K562 (cell line): Measurements from ENCODE around the gene SLCO2B1. TPM values are rescaled to one million over a fixed set of nuclear protein-coding genes. Genes with fewer than 3 reads are reported as not detected.
A peak's percentile ranks its signal among the peaks of the same experiment; 100 is the strongest.

Experiments
- BACH1 ChIP-seq: fragments of 200-800 bp; sonication (Bioruptor generic); IDR thresholded peaks from 2 replicates; pipeline ENCODE4 v1.6.1; 2016; ENCODE audit warnings: missing genetic modification characterization, missing compliant biosample characterization
- BDP1 ChIP-seq: IDR thresholded peaks from 3 replicates; pipeline ENCODE4 v1.6.1; 2011; ENCODE audit not compliant: insufficient read length, insufficient read depth
- CBFB ChIP-seq: sonication (generic); formaldehyde crosslinking; IDR thresholded peaks from 2 replicates; pipeline ENCODE4 v1.4.0; 2020; ENCODE audit warnings: mild to moderate bottlenecking, missing genetic modification reagents
- CHD1 ChIP-seq: fragments of 200-600 bp; sonication (generic); IDR thresholded peaks from one replicate; pipeline ENCODE4 v1.6.1; 2012; ENCODE audit warnings: mild to moderate bottlenecking, moderate library complexity, low read length, inconsistent platforms
- ETS1 ChIP-seq: conservative IDR thresholded peaks from 2 replicates; pipeline ENCODE4 v1.6.1; 2011; ENCODE audit warnings: low read depth, mild to moderate bottlenecking, low read length; ENCODE audit not compliant: control insufficient read depth
- HDAC2 ChIP-seq: fragments of 450-650 bp; IDR thresholded peaks from 2 replicates; pipeline ENCODE4 v1.6.1; 2016; ENCODE audit warnings: mild to moderate bottlenecking
- HDGF ChIP-seq: fragments of 450-650 bp; IDR thresholded peaks from 2 replicates; pipeline ENCODE4 v1.6.1; 2016
- HMG20A ChIP-seq: fragments of 450-650 bp; formaldehyde crosslinking; conservative IDR thresholded peaks from 2 replicates; pipeline ENCODE4 v1.4.0; 2020; ENCODE audit warnings: mild to moderate bottlenecking, mixed read lengths
- LCOR ChIP-seq: sonication (generic); formaldehyde crosslinking; IDR thresholded peaks from 2 replicates; pipeline ENCODE4 v1.8.0; 2022; ENCODE audit warnings: mild to moderate bottlenecking, missing genetic modification reagents
- NFIC ChIP-seq: fragments of 450-650 bp; IDR thresholded peaks from 2 replicates; pipeline ENCODE4 v1.6.1; 2017; ENCODE audit warnings: mild to moderate bottlenecking, inconsistent platforms
- NR2C2 ChIP-seq, 2 experiments: fragments of 200-800 bp in 1 of 2; sonication (Bioruptor generic) in 1 of 2; sonication (generic) in 1 of 2; formaldehyde crosslinking in 1 of 2; IDR thresholded peaks; 2 replicates each; pipeline versions ENCODE4 v1.6.1 to v1.8.0; 2016 to 2022; ENCODE audit warnings: mild to moderate bottlenecking in 1 of 2, missing compliant biosample characterization in 1 of 2, missing genetic modification characterization in 1 of 2, missing genetic modification reagents in 1 of 2
- SIX5 ChIP-seq, 2 experiments: IDR thresholded peaks; 2 replicates each; pipeline ENCODE4 v1.6.1; 2011; ENCODE audit warnings: low read length in 2 of 2, borderline replicate concordance in 1 of 2, low read depth in 1 of 2, mild to moderate bottlenecking in 1 of 2, moderate library complexity in 1 of 2; ENCODE audit not compliant: insufficient read depth in 1 of 2
- SMC3 ChIP-seq: conservative IDR thresholded peaks from 2 replicates; pipeline ENCODE4 v1.6.1; 2011; ENCODE audit warnings: low read depth, low read length, improper control_type of control experiment; ENCODE audit not compliant: insufficient read depth
- TAF1 ChIP-seq: IDR thresholded peaks from 2 replicates; pipeline ENCODE4 v1.6.1; 2011; ENCODE audit warnings: mild to moderate bottlenecking, low read length, moderate library complexity; ENCODE audit not compliant: insufficient read depth, control insufficient read depth, severe bottlenecking; ENCODE audit errors: extremely low read depth
- TCFL5 ChIP-seq: fragments of 250-450 bp; sonication (Bioruptor Pico); conservative IDR thresholded peaks from 2 replicates; pipeline ENCODE4 v1.6.1; 2021; ENCODE audit warnings: mild to moderate bottlenecking, moderate library complexity, matching md5 sums
- TFAP4 ChIP-seq: sonication (generic); formaldehyde crosslinking; IDR thresholded peaks from 2 replicates; pipeline ENCODE4 v1.8.0; 2022; ENCODE audit warnings: missing genetic modification reagents, mild to moderate bottlenecking, moderate library complexity, borderline replicate concordance
- ZNF217 ChIP-seq: sonication (generic); formaldehyde crosslinking; IDR thresholded peaks from 2 replicates; pipeline ENCODE4 v1.8.0; 2022; ENCODE audit warnings: mild to moderate bottlenecking, missing genetic modification reagents
- ZNF398 ChIP-seq: fragments of 250-450 bp; sonication (Bioruptor Pico); IDR thresholded peaks from 2 replicates; pipeline ENCODE4 v1.8.0; 2021; ENCODE audit warnings: moderate library complexity, mild to moderate bottlenecking, inconsistent platforms
- polyA plus RNA-seq, 8 experiments: library from polyadenylated mRNA; depleted of rRNA in 4 of 8; stranded (reverse) in 5 of 8; unstranded in 3 of 8; fragments of >200 nt; fragmentation: Nextera tagmentation in 2 of 8; fragmentation: Illumina TruSeq in 1 of 8; extraction: Ambion mirVana in 2 of 8; extraction: Trizol in 1 of 8; gene quantifications; 2 replicates each; pipeline versions ENCODE4 v1.2.1 to v1.2.3, GENCODE V29; 2011 to 2014; ENCODE audit warnings: inconsistent platforms in 1 of 8, missing spikeins in 1 of 8
- total RNA-seq, 7 experiments: library from RNA; depleted of rRNA in 6 of 7; stranded (reverse); fragments of >200 nt in 6 of 7; fragmentation: Illumina TruSeq in 2 of 7; extraction: Trizol in 2 of 7; gene quantifications; 2 replicates each; pipeline versions ENCODE4 v1.2.1 to v1.2.3, GENCODE V29; 2011 to 2021; ENCODE audit warnings: low replicate concordance in 1 of 7

The SLCO2B1 gene
- total and polyA plus RNA-seq, 9 of the 15 experiments (the other 6 are each of a cell fraction or from before 2014, with no cell fraction given) = 0.70 to 14.7 (median 7.6) TPM

GRCh38 chr11:75140269-75141138 lies 10.4 kb upstream of the SLCO2B1 start (continued):
- no peak for TF ChIP-seq LCOR (CRISPR knock-in tag)
- no peak for TF ChIP-seq HDAC2
- TF ChIP-seq NR2C2 (CRISPR knock-in tag; IDR thresholded peaks at IDR 0.05) = no peak
- no peak for TF ChIP-seq NR2C2 (tag; IDR thresholded peaks at IDR 0.05)
- no peak for TF ChIP-seq BACH1
- peak; percentile 17; the same call in 1 of the 2 replicates for TF ChIP-seq NFIC
- no peak for TF ChIP-seq HMG20A (CRISPR knock-in tag)
- peak; percentile 68 for TF ChIP-seq SMC3
- no peak for TF ChIP-seq SIX5 (IDR thresholded peaks at IDR 0.05; ENCODE audit: borderline replicate concordance in 1 of 2, insufficient read depth in 1 of 2, low read depth in 1 of 2, low read length in 2 of 2)
- TF ChIP-seq ETS1 = no peak
- no peak for TF ChIP-seq ZNF398 (CRISPR knock-in tag)
- TF ChIP-seq TFAP4 (CRISPR knock-in tag) = no peak
- TF ChIP-seq CHD1 = no peak
- no peak for TF ChIP-seq TAF1
- TF ChIP-seq CBFB (CRISPR knock-in tag) = peak; percentile 48; the same call in 1 of the 2 replicates
- no peak for TF ChIP-seq ZNF217 (CRISPR knock-in tag)
- no peak for TF ChIP-seq BDP1
- TF ChIP-seq HDGF = no peak
- no peak for TF ChIP-seq TCFL5 (CRISPR knock-in tag)
